Activated gamma-delta T cell treated with anti-CD3 and anti-CD28 coated beads, Interleukin-2, amount 50 U/mL, for 16 hours (primary cell): Measurements from ENCODE around the gene GLT6D1.

Experiments
- DNase-seq: peaks from one replicate; pipeline ENCODE4 v3.0.0-alpha.2; 2020; ENCODE audit warnings: low read depth

GLT6D1 gene

GRCh38 chr9:135584934-135585333, 54.4 kb downstream of the GLT6D1 start:
- DNase-seq, result no peak

- no peak for DNase-seq
These were observed 55.0 kb downstream of the GLT6D1 start for GRCh38 chr9:135584371-135584770.

- no peak for DNase-seq
These were observed 55.7 kb downstream of the GLT6D1 start for GRCh38 chr9:135583688-135584011.

- DNase-seq, result no peak
These were observed 56.2 kb downstream of the GLT6D1 start for GRCh38 chr9:135582966-135583687.

- no peak for DNase-seq
These were observed 56.8 kb downstream of the GLT6D1 start for GRCh38 chr9:135582541-135582940.

GRCh38 chr9:135581636-135582426, 57.5 kb downstream of the GLT6D1 start:
- DNase-seq, result no peak

GRCh38 chr9:135580664-135581380, 58.5 kb downstream of the GLT6D1 start:
- no peak for DNase-seq

- DNase-seq, result no peak
These were observed 59.3 kb downstream of the GLT6D1 start for GRCh38 chr9:135579889-135580660.

- no peak for DNase-seq
These were observed 60.0 kb downstream of the GLT6D1 start for GRCh38 chr9:135579356-135579755.

GRCh38 chr9:135577256-135577655, 62.1 kb downstream of the GLT6D1 start:
- no peak for DNase-seq

- no peak for DNase-seq
These were observed 63.2 kb downstream of the GLT6D1 start for GRCh38 chr9:135575995-135576631.

- DNase-seq, result no peak
These were observed 64.4 kb downstream of the GLT6D1 start for GRCh38 chr9:135574943-135575342.

- no peak for DNase-seq
These were observed 65.0 kb downstream of the GLT6D1 start for GRCh38 chr9:135574331-135574730.
